HG03354 (cell line): ENCODE results near the gene PTPRN2.
"Not testable (repeated sequence)": the region's sequence is repeated elsewhere in the genome, so short reads cannot be mapped to it uniquely, and the experiment has no call there.

ENCODE experiments used
- ATAC-seq: cut with Tn5 transposase; IDR thresholded peaks from one replicate; pipeline ENCODE4 v1.9.1; 2021; ENCODE audit warnings: mild to moderate bottlenecking; ENCODE audit not compliant: unreplicated experiment, poor library complexity, severe bottlenecking

Gene PTPRN2

GRCh38 chr7:157701395-157702180, 886.0 kb downstream of the PTPRN2 start:
- ATAC-seq: not testable (repeated sequence)

GRCh38 chr7:157700231-157701005, 887.2 kb downstream of the PTPRN2 start:
- no peak for ATAC-seq

GRCh38 chr7:157699357-157700013, 888.1 kb downstream of the PTPRN2 start:
- ATAC-seq: no peak

- not testable (repeated sequence) for ATAC-seq
Measured at GRCh38 chr7:157697287-157697686, 890.3 kb downstream of the PTPRN2 start.

DNA sequence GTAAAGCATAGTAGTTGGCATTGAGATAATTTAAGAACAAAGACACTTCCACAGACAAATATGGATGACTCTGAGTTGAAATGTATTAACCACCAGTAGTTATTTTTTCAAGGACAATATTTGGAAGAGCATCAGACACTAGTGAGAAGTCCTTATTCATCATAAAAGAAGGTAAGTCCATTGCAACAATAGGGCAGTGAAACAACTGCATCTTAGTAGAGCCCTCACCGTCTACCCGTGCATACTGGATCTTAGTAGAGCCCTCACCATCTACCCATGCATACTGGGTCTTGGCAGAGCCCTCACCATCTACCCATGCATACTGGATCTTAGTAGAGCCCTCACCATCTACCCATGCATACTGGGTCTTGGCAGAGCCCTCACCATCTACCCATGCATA, 892.0 kb downstream of the PTPRN2 start:
- ATAC-seq: not testable (repeated sequence)

GRCh38 chr7:157694376-157694665, 893.3 kb downstream of the PTPRN2 start:
- no peak for ATAC-seq

- no peak for ATAC-seq
Measured at GRCh38 chr7:157693521-157694375, 893.9 kb downstream of the PTPRN2 start.

- ATAC-seq: no peak
Measured at GRCh38 chr7:157693071-157693520, 894.5 kb downstream of the PTPRN2 start.

- no peak for ATAC-seq
Measured at GRCh38 chr7:157692460-157693011, 895.1 kb downstream of the PTPRN2 start.

- no peak for ATAC-seq
Measured at GRCh38 chr7:157691586-157692459, 895.8 kb downstream of the PTPRN2 start.

- no peak for ATAC-seq
Measured at GRCh38 chr7:157690833-157691585, 896.6 kb downstream of the PTPRN2 start.

GRCh38 chr7:157690058-157690832, 897.4 kb downstream of the PTPRN2 start:
- ATAC-seq: no peak

DNA sequence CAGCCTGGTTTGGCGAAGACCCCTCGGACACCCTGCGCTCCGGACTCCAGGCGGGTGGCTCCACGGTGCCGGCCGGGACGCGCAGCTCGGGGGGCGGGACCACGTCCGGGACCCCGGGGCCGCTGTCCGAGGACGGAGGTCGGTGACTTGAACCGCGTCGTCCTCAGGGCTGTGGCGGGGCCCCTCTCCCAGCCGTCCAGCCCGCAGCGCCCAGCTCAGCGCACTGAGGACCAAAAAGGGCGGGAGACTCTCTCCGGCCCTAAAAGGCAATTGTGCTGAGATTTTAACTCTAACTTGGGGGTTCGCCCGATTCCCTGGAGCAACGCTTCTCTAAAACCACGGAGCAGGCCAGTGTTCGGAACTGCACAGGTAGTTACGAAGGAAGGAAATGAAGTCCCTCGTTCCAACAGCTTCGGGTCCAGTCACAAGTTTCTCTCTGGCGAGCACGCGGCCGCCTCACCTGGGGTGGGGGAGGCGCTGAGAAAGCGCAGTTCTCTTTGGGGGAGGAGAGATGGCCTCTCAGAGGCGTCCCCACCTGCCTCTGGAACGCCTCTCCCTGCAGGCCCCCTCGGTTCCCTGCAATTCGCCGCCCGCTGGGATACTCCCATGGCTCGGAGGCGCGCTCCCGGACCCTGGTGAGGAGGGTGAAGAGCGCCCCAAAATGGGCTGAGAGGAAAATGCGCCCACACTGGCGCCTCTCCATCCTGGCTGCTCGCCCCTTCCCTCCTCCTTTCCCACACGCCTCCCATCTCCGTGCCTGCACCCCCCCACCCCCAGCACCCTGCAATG, 898.2 kb downstream of the PTPRN2 start:
- ATAC-seq: no peak

DNA sequence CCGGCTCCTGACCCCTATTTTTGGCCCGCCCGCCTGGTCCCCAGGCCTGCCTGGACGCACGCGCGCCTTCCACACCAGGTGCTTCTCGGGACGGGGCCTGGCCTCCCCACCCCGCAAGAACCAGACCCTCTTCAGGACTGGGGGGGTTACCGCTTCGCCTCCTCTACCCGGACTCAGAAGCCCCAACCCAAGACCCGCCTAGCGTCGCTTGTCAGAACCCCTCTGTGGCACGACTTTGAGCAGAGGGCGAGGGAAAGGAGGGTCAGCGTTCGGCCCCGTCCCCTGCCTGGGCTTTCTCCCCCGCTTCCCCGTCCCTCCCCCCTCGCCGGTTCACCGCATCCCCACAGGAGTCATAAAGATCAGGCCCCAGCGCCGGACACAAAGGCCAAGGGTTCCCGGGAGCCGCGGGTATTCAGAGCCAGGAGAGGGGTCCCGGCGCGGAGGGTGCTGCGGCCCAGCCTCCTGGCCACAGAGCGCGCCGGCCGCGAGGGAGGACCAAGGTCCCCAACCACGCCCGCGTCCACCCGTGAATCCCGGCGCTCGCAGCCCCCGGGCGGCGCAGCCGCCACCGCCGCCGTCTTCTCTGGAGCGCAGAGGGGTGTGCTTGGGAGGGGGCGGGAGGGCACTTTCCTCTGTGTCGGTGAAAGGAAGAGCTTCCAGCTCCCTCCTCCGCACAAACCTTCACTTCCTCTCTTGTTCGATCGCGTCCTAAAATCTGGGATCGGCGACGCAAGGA, 898.9 kb downstream of the PTPRN2 start:
- no peak for ATAC-seq

DNA sequence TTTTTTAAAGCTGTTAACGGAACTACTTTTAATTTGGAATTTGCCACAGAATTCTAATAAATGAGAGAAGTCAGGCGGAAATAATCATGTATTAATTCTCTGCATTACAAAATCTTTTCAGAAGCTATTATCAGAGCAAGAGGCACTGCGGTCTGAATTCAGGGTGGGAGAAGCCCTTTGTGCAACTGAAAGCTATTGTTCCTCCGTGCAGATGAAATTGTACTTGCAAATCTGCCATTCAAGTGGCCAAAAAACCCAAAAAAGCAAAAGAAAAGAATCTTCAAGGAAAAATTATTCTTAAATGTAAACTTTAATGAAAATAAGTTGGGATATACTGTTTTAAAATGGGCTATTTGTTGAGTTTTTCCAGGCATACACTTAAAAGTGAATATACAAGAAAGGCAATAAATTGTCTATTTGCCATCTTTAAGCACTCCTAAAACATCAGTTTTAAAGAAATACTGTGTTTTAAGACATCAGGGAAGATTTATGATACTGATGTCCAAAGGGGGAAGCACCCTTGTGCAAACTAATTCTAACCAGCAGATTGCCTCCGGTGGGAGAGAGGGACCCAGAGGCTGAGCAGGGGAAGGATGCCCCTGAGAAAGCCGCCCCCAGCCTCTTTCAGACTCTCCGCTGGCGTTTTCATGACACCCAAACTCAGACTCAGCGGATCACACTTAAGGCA, 899.6 kb downstream of the PTPRN2 start:
- no peak for ATAC-seq
